Suprapubic skin (tissue), 4 donors: ENCODE results near the gene RASL10A.

Experiments
- CTCF ChIP-seq, 2 donors: fragments of 200-600 bp in 1 of 2; fragments of 450-650 bp in 1 of 2; sonication (generic) in 1 of 2; IDR thresholded peaks; one replicate each; pipeline ENCODE4 v1.5.1; 2016 to 2019; ENCODE audit warnings: antibody characterized with exemption in 2 of 2, mild to moderate bottlenecking in 1 of 2, moderate library complexity in 1 of 2
- EP300 ChIP-seq: sonication (generic); formaldehyde crosslinking; IDR thresholded peaks from one replicate; pipeline ENCODE4 v1.6.1; 2017; ENCODE audit warnings: antibody characterized with exemption
- POLR2A ChIP-seq, 2 donors: fragments of 450-650 bp; IDR thresholded peaks; one replicate each; pipeline ENCODE4 v1.6.1; 2017; ENCODE audit warnings: antibody characterized with exemption in 2 of 2, mild to moderate bottlenecking in 2 of 2, moderate library complexity in 2 of 2
- POLR2AphosphoS5 ChIP-seq, 3 donors: sonication (generic); formaldehyde crosslinking; IDR thresholded peaks; one replicate each; pipeline ENCODE4 v1.6.1; 2017; ENCODE audit warnings: antibody characterized with exemption in 3 of 3

GRCh38 chr22:29351891-29352290 lies 36.4 kb upstream of the RASL10A start:
- no peak for TF ChIP-seq CTCF (IDR thresholded peaks at IDR 0.05)
- TF ChIP-seq POLR2A (IDR thresholded peaks at IDR 0.05): no peak
- TF ChIP-seq EP300: no peak
- no peak for TF ChIP-seq POLR2AphosphoS5 (IDR thresholded peaks at IDR 0.05)
